ENCODE measurements around the gene CEP55.
"Not testable (repeated sequence)": the region's sequence is repeated elsewhere in the genome, so short reads cannot be mapped to it uniquely, and the experiment has no call there.

Gene CEP55

DNA sequence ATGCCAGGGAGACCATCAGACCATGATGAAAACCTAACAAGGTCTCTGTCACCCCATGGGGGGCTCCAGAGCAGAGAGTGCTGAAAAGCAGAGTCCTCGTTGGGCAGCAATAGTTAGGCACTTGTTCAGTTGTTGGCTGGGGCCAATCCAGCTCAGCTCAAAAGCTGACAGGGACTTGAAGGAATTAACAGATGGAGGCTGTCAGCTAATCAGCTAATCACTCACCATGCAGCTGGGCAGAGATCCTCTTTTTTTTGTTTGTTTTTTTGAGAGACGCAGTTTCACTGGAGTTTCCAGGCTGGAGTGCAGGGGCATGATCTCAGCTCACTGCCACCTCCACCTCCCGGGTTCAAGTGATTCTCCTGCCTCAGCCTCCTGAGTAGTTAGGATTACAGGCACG, 18.1 kb downstream of the CEP55 start:
- no peak for DNase-seq

DNA sequence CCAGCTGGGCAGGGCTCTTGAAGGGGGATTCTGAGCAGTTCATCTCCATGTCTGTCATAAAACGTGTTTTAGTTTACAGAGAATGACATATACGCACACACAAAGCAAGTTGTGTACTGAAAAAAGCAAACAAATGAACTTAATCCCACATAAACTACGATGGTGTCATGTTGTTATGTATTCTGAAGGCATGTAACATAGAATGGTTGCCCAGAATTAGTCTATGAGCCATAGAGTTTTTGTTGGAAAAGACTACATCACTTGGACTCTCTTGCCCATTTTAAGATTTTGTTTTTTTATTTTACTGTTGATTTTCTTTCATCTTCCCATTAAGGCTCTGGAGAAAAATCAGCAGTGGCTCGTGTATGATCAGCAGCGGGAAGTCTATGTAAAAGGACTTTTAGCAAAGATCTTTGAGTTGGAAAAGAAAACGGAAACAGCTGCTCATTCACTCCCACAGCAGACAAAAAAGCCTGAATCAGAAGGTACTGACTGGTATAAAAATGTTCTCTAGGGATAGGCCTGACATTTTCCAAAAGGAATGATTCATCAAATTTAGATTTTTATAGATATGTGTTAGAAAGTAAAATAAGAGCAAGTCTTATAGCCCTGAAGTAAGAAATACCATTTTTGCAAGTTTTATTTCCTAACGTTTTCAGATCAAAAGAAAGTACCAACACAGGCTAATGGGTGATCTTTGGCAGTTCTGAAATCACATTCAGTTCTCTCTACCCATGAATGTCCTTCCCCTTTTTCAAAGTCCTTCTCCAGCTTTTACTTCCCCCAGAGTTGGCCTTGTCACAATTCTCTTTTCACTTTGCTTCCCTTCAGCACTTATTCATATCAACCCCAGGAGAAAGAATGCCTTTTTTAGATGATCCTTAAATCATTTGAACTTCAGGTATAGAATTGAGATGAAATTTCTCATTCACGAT, 18.9 kb downstream of the CEP55 start:
- no peak for DNase-seq

DNA sequence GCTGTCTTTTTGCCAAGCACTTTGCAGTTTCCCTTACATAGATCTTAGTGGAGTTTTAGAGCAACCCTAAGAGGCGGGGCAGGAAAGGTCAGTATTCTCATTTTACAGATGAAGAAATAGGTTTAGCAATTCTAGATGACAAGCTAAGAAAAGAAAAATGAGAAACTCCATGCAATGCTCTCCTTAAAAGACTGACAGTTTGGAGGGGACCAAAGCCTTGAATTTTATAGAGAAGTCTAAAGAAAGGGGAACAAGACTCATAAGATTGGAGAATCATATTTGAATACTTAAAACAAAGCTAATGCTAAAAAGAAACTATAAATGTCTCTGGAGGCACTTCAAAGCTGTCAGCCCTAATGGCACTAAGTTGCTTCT, 19.6 kb downstream of the CEP55 start:
- DNase-seq, result no peak

GRCh38 chr10:93518531-93518930, 22.1 kb downstream of the CEP55 start:
- no peak for DNase-seq

GRCh38 chr10:93535293-93535692, 38.9 kb downstream of the CEP55 start:
- no peak for DNase-seq

GRCh38 chr10:93540871-93541270, 44.5 kb downstream of the CEP55 start:
- not testable (repeated sequence) for DNase-seq

- peak; percentile 28 for DNase-seq
Measured at GRCh38 chr10:93541402-93542357, 45.3 kb downstream of the CEP55 start.

GRCh38 chr10:93542358-93542791, 46.0 kb downstream of the CEP55 start:
- DNase-seq, result peak; percentile 9

DNA sequence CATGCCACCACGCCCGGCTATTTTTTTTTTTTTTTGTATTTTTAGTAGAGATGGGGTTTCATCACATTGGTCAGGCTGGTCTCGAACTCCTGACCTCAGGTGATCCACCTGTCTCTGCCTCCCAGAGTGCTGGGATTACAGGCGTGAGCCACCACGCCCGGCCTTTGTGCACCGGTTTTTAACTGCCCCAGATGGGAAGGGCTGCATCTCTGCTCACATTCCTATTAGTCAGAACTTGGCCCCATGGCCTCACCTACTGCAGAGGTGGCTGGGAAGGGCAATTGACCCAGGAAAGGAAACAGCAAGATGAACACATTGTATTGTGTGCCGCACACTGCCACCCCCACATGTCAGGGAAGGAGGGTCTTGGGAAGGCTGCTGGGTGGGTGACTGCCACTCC, 50.6 kb downstream of the CEP55 start:
- not testable (repeated sequence) for DNase-seq

DNA sequence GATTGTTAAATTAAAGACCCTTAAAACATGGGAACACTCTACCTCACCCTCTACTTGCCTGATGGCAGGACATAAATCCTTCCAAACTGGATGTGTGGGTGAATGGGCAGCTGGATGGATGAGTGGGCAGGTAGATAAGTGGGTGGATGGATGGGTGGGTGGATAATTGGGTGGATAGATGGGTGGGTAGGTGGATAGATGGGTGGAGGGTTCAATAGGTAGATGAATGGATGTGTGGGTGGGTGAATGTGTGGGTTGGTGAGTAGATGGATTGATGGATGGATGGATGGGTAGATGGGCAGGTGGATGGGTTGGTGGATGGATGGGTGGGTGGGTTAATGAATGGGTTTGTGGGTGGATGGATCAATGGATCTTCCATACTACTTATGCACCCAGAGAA, 51.1 kb downstream of the CEP55 start:
- no peak for DNase-seq

DNA sequence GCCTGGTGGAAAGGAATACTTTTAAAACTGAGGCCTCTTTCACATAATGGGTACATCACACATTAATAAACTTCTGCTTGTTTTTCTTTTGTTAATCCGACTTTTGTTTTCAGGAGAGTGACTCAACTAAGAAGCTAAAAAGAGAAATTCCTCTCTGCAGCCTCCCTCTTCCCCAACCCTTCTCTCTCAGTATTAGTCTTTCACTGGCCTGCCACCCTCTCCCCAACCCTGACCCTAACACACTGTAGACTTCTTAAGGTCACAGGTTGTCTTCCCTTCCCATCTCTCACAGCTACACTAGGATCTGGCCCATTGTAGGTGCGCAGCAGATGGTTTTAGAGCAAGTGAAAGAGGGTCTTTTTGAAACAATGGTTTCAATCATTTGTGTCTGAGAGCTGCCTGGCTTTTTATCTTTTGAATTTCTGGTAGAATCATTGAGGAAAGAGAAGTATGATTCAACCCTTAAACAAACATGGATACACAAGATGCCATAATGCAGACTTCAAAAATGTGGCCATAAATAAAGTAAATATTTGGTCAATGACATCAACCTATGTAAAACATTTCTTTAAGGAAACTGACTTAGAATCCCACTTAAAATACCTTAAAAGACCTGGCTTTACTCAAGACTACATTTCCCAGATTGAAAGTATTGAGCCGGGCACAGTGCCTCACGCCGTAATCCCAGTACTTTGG, 52.1 kb downstream of the CEP55 start:
- DNase-seq, result peak; percentile 31

DNA sequence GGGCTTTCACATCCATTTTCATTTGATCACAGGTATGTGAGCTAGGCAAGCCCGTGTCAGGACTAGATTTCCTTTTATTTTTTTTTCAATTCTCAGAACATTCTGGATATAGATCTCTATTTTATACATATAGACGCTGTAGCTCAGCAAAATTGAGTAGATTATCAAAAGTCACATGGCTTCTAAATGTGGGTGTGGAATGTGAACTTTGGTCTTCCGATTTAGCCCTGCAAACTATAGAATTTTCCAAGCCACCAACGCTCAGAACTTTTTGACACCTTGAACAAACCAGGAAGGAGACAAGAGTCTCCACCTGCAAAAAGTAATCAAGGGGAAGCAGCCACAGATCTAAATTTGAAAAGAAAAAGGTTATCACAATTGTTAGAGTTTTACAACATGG, 54.2 kb downstream of the CEP55 start:
- DNase-seq, result no peak

DNA sequence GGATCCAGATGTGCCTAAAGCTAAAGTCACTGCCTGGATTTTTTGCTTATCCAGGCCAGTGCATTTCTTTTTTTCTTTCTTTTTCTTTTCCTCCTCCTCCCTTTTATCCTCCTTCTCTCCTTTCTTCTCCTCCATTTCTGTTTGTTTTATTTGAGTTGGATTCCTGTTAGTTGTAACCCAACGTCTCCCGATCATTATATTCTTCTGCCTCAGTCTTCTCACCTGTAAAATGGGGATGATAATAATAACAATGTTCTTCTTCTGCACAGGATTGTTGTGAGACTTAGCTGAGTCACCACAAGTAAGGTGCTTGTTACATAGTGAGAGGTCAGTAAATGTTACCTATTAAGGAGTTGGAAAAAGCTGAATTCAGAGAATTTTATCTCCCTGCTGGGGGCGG, 56.4 kb downstream of the CEP55 start:
- no peak for DNase-seq

GRCh38 chr10:93553482-93554315, 57.3 kb downstream of the CEP55 start:
- DNase-seq, result peak; percentile 7

DNA sequence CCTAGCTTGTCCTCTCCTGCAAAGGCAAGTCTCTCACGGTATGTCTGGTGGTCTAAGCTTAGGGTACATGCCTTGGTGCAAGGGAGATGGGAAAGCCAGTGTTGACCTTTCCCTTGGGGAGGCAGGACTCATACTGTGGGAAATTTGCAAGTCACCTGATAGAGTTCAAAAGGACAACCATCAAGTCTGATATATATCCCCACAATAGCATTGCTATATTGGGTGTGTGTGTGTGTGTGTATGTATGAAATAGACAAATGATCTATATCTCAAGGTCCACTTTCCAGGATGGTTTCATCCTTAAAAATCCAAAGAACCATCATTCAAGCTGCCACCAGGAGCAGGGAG, 57.9 kb downstream of the CEP55 start:
- DNase-seq, result no peak

DNA sequence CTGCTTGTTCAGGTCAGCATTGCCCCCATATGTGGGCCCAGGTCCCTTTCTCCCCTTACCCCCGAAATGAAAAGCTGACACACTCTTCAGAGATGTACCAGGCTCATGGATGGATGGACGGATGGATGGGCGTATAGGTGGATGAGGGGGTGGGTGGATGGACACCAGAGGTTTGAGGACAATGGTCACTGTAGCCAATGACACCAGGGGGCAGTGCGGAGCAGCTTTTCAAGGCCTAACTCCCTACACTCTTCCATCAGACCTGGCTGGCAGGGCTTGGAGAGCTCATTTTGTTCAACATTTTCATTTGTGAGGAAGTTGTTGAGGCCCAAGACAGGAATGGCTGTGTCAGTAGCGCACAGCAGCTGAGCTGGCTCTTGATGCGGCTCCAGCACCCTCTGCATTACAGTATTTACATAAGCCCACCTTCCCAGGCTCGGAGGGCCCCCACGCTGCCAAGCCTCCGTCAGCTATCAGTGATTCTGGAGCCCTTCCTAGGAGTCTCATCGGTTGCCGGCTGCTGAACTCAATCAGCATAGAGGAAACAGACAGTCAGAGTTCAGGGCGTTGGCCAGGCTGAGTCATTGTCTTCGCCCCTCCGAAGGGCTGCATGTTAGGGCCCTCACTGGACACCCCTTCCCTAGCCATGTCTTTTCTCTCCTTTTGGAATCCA, 58.5 kb downstream of the CEP55 start:
- DNase-seq, result peak; percentile 47

- no peak for DNase-seq
Measured at GRCh38 chr10:93559490-93559889, 63.1 kb downstream of the CEP55 start.

DNA sequence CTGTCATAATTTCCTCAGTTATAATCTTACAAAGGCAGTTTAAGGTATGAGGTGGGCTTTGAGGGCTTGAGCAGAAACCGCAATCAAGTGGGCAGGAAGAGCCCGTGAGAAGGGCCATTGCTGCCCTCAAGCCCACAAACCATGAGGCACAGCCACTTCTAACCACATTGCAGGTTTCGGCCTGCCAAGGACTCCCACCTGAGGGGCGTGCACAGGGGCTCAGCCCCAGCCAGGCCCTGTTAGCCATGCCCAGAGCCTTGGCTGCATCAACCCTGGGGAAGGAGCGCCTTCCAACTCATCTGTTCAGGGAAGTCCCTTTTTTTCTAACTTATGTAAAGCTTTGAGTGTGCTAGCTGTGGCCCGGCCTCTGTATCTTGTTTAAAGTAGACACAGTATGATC, 64.1 kb downstream of the CEP55 start:
- no peak for DNase-seq

DNA sequence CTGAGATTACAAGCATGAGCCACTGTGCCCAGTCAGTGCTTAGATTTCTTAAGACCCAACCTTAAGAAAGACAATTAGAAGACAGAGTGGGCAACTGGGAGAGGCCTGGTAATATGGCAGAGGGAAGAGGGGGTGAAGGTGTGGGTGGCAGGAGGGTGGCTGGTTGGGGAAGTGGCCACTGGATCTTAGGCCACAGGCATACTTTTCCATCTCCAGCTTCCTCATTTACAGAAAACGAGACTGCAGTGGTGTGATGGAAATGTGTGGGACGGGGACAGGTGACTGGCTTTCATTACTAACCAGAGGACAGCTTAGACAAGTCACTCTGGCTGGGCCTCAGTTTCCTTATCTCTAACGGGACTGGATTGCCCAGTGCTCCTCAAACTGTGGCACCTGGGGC, 69.0 kb downstream of the CEP55 start:
- DNase-seq, result no peak

- no peak for DNase-seq
Measured at GRCh38 chr10:93566435-93567276, 70.2 kb downstream of the CEP55 start, which contains the start of gene FFAR4. TSS of gene FFAR4 (plus strand) at chr10:93566665. CDS start at chr10:93566721, 56 bp downstream.
